ENCODE data around the gene CCDC192.

Gene CCDC192

DNA sequence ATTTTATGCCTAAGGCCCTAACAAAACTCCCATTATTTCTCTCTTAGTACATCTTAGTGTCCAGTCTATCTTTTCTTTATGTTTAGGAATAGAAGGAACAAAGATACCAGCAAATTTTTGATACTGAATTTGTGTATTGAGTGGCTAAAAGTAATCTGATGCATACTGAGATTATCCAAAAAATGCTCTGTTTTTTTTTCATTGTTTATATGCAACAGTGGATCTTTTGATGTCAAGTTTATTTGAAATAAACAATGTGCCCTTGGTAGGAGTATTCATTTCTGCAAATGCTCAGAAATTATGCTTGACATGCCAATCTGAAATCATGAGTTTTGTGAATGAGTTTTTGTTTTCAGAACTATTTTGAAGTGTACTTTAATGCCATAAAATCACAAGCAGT is 58.7 kb downstream of the CCDC192 start:
- no peak overlapping the region for H3K4me3 ChIP-seq (ENCODE audit: low read depth, low read length)
- TF ChIP-seq, protein P1, sequence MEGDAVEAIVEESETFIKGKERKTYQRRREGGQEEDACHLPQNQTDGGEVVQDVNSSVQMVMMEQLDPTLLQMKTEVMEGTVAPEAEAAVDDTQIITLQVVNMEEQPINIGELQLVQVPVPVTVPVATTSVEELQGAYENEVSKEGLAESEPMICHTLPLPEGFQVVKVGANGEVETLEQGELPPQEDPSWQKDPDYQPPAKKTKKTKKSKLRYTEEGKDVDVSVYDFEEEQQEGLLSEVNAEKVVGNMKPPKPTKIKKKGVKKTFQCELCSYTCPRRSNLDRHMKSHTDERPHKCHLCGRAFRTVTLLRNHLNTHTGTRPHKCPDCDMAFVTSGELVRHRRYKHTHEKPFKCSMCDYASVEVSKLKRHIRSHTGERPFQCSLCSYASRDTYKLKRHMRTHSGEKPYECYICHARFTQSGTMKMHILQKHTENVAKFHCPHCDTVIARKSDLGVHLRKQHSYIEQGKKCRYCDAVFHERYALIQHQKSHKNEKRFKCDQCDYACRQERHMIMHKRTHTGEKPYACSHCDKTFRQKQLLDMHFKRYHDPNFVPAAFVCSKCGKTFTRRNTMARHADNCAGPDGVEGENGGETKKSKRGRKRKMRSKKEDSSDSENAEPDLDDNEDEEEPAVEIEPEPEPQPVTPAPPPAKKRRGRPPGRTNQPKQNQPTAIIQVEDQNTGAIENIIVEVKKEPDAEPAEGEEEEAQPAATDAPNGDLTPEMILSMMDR (IDR thresholded peaks at IDR 0.05; ENCODE audit: low read depth, low read length) = no peak
- no peak for TF ChIP-seq MAX (IDR thresholded peaks at IDR 0.05; ENCODE audit: low read depth, low read length)
- no peak for TF ChIP-seq POLR2A (IDR thresholded peaks at IDR 0.05; ENCODE audit: extremely low read depth, insufficient read length)
- no peak for TF ChIP-seq MYC (IDR thresholded peaks at IDR 0.05; ENCODE audit: low read depth, low read length)
- DNase-seq (ENCODE audit: low read depth) = no peak

DNA sequence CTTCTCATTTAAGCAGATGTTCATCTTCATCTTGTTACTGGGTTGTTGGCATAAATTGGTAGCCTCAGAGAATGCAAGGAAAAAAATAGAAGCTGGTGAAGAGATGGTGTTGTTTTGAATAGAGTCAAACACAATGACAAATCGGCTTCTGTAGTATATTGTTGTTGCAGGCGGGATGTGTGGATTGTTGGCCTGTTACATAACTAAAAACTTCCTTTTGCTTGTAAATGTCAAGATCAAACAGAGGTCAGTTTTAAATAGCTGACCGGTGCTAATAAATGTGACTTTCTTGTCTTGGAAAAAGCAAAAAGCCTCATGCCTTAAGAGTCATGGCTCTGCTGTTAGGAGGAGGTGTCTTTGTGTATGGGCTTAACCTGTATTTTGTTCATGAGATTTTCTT is 59.2 kb downstream of the CCDC192 start:
- TF ChIP-seq POLR2A (IDR thresholded peaks at IDR 0.05; ENCODE audit: extremely low read depth, insufficient read length) (no peak), MAX (IDR thresholded peaks at IDR 0.05; ENCODE audit: low read depth, low read length) (no peak), MYC (IDR thresholded peaks at IDR 0.05; ENCODE audit: low read depth, low read length) (no peak)
- TF ChIP-seq, protein P1 (IDR thresholded peaks at IDR 0.05; ENCODE audit: low read depth, low read length) = no peak
- no peak overlapping the region for H3K4me3 ChIP-seq (ENCODE audit: low read depth, low read length)
- DNase-seq (ENCODE audit: low read depth) = no peak

DNA sequence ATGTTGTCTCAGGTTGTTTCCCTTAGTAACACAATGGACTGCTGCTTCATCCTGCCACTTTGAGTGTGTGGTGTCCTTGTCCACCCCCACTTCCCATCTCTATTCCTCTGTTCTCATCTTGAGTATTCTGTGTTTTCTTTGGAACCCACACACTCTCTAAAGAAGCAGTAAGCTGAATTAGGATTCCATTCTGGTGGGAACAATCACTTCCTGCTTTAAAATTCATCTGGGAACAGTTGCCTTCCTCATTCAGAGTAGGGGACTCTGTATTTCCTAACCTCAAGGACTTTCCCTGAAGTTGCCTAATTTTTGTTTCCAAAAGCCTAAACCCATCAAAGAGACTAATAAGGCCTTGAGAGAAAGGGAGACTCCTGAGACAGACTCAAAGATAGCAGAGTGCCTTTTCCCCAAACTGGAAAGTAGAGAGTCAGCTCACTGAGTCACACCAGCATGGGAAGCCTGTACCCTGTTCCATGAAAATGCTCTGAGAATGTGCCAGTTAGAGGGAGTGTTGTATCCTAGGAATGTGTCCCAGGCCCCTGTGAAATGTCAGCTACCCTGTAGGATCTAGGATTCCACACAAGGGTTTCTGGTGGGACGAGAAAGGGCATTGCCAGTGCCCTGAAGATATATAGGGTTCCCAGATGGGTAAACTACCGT is 63.6 kb downstream of the CCDC192 start:
- DNase-seq (ENCODE audit: low read depth) = no peak
- H3K4me3 ChIP-seq (ENCODE audit: low read depth, low read length) = no peak overlapping the region
- TF ChIP-seq POLR2A (IDR thresholded peaks at IDR 0.05; ENCODE audit: extremely low read depth, insufficient read length) (no peak), MYC (IDR thresholded peaks at IDR 0.05; ENCODE audit: low read depth, low read length) (no peak), MAX (IDR thresholded peaks at IDR 0.05; ENCODE audit: low read depth, low read length) (no peak)
- TF ChIP-seq, protein P1 (IDR thresholded peaks at IDR 0.05; ENCODE audit: low read depth, low read length) = no peak

GRCh38 chr5:127769386-127769785 is 66.2 kb downstream of the CCDC192 start:
- no peak for DNase-seq (ENCODE audit: low read depth)
- H3K4me3 ChIP-seq (ENCODE audit: low read depth, low read length) = no peak overlapping the region
- TF ChIP-seq MYC (IDR thresholded peaks at IDR 0.05; ENCODE audit: low read depth, low read length) (no peak), POLR2A (IDR thresholded peaks at IDR 0.05; ENCODE audit: extremely low read depth, insufficient read length) (no peak), MAX (IDR thresholded peaks at IDR 0.05; ENCODE audit: low read depth, low read length) (no peak)
- TF ChIP-seq, protein P1 (IDR thresholded peaks at IDR 0.05; ENCODE audit: low read depth, low read length) = no peak

DNA sequence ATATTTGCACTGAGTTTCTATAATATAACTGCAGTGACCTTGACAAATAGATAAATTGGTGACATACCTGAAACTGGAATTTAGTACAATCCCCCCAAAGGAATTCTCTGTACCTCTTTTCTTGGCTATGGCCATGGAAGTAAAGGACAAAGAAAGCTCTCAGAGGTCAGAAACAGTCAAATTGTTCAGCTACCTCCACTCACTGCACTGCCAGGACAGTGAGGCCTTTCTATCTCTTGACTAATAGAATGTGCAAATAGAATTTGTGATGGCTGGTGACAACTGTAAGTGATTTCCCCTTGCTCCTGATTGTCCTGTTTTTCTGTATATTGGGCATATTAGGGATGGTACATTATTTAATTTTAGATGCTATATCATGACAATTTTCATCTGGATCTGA is 67.1 kb downstream of the CCDC192 start:
- TF ChIP-seq MYC (IDR thresholded peaks at IDR 0.05; ENCODE audit: low read depth, low read length) (no peak), POLR2A (IDR thresholded peaks at IDR 0.05; ENCODE audit: extremely low read depth, insufficient read length) (no peak), MAX (IDR thresholded peaks at IDR 0.05; ENCODE audit: low read depth, low read length) (no peak)
- TF ChIP-seq, protein P1 (IDR thresholded peaks at IDR 0.05; ENCODE audit: low read depth, low read length) = no peak
- H3K4me3 ChIP-seq (ENCODE audit: low read depth, low read length) = no peak overlapping the region
- no peak for DNase-seq (ENCODE audit: low read depth)
